HEK293 (cell line): Measurements from ENCODE around the gene WNT1.

Experiments
- BCL11B ChIP-seq: fragments of 450-650 bp; formaldehyde crosslinking; IDR thresholded peaks from 2 replicates; pipeline ENCODE4 v1.5.1; 2016; ENCODE audit warnings: low read depth, missing biosample characterization, missing genetic modification characterization
- HOXA7 ChIP-seq: sonication (generic); formaldehyde crosslinking; IDR thresholded peaks from 2 replicates; pipeline ENCODE4 v1.8.1; 2022; ENCODE audit warnings: missing genetic modification reagents, borderline replicate concordance
- KLF8 ChIP-seq: fragments of 450-650 bp; formaldehyde crosslinking; IDR thresholded peaks from 2 replicates; pipeline ENCODE4 v1.5.1; 2016; ENCODE audit warnings: missing biosample characterization, missing genetic modification characterization
- REPIN1 ChIP-seq: fragments of 450-650 bp; formaldehyde crosslinking; IDR thresholded peaks from 2 replicates; pipeline ENCODE4 v1.5.1; 2017; ENCODE audit warnings: missing biosample characterization, missing genetic modification characterization, low read depth
- SP3 ChIP-seq: fragments of 450-650 bp; formaldehyde crosslinking; IDR thresholded peaks from 2 replicates; pipeline ENCODE4 v1.5.1; 2016; ENCODE audit warnings: missing biosample characterization, missing genetic modification characterization
- ZBTB20 ChIP-seq: fragments of 450-650 bp; formaldehyde crosslinking; IDR thresholded peaks from 2 replicates; pipeline ENCODE4 v1.5.1; 2016; ENCODE audit warnings: missing biosample characterization, missing genetic modification characterization
- ZBTB49 ChIP-seq: fragments of 450-650 bp; formaldehyde crosslinking; IDR thresholded peaks from 2 replicates; pipeline ENCODE4 v1.5.1; 2016; ENCODE audit warnings: missing biosample characterization, missing genetic modification characterization, low read depth
- ZNF10 ChIP-seq: fragments of 450-650 bp; formaldehyde crosslinking; IDR thresholded peaks from 2 replicates; pipeline ENCODE4 v1.5.1; 2017; ENCODE audit warnings: missing biosample characterization, missing genetic modification characterization
- ZNF184 ChIP-seq: fragments of 450-650 bp; IDR thresholded peaks from 2 replicates; pipeline ENCODE4 v1.5.1; 2018; ENCODE audit warnings: missing biosample characterization, mild to moderate bottlenecking, missing genetic modification characterization
- ZNF211 ChIP-seq: fragments of 450-650 bp; formaldehyde crosslinking; IDR thresholded peaks from 2 replicates; pipeline ENCODE4 v1.5.1; 2016; ENCODE audit warnings: low read depth, missing biosample characterization, missing genetic modification characterization
- ZNF423 ChIP-seq: fragments of 450-650 bp; formaldehyde crosslinking; IDR thresholded peaks from 2 replicates; pipeline ENCODE4 v1.5.1; 2016; ENCODE audit warnings: missing biosample characterization, missing genetic modification characterization
- ZNF426 ChIP-seq: fragments of 450-650 bp; formaldehyde crosslinking; IDR thresholded peaks from 2 replicates; pipeline ENCODE4 v1.5.1; 2017; ENCODE audit warnings: missing biosample characterization, missing genetic modification characterization, mild to moderate bottlenecking, inconsistent platforms, moderate library complexity
- ZNF48 ChIP-seq: fragments of 450-650 bp; formaldehyde crosslinking; IDR thresholded peaks from 2 replicates; pipeline ENCODE4 v1.5.1; 2016; ENCODE audit warnings: missing biosample characterization, missing genetic modification characterization
- ZNF544 ChIP-seq: fragments of 450-650 bp; formaldehyde crosslinking; IDR thresholded peaks from 2 replicates; pipeline ENCODE4 v1.5.0; 2017; ENCODE audit warnings: missing biosample characterization, missing genetic modification characterization
- ZNF560 ChIP-seq: fragments of 450-650 bp; formaldehyde crosslinking; IDR thresholded peaks from 2 replicates; pipeline ENCODE4 v1.5.1; 2017; ENCODE audit warnings: missing biosample characterization, missing genetic modification characterization, borderline replicate concordance
- ZNF621 ChIP-seq: fragments of 450-650 bp; formaldehyde crosslinking; IDR thresholded peaks from 2 replicates; pipeline ENCODE4 v1.5.1; 2017; ENCODE audit warnings: missing biosample characterization, missing genetic modification characterization
- ZNF701 ChIP-seq: fragments of 450-650 bp; formaldehyde crosslinking; IDR thresholded peaks from 2 replicates; pipeline ENCODE4 v1.5.1; 2016; ENCODE audit warnings: missing biosample characterization, missing genetic modification characterization
- ZNF843 ChIP-seq: fragments of 450-650 bp; formaldehyde crosslinking; IDR thresholded peaks from 2 replicates; pipeline ENCODE4 v1.5.1; 2016; ENCODE audit warnings: missing biosample characterization, missing genetic modification characterization
- ZSCAN30 ChIP-seq: fragments of 450-650 bp; IDR thresholded peaks from 2 replicates; pipeline ENCODE4 v1.5.1; 2018; ENCODE audit warnings: missing biosample characterization, mild to moderate bottlenecking, missing genetic modification characterization, moderate library complexity
- TF ChIP-seq, protein P1 (sequence below): fragments of 450-650 bp; formaldehyde crosslinking; IDR thresholded peaks from 2 replicates; pipeline ENCODE4 v1.5.1; 2016; ENCODE audit warnings: missing biosample characterization, missing genetic modification characterization
- TF ChIP-seq, protein P2 (sequence below): fragments of 450-650 bp; formaldehyde crosslinking; IDR thresholded peaks from 2 replicates; pipeline ENCODE4 v1.5.1; 2016; ENCODE audit warnings: missing biosample characterization, missing genetic modification characterization
- TF ChIP-seq, protein P3 (sequence below): fragments of 450-650 bp; formaldehyde crosslinking; IDR thresholded peaks from 2 replicates; pipeline ENCODE4 v1.5.1; 2016; ENCODE audit warnings: missing biosample characterization, missing genetic modification characterization
- TF ChIP-seq, protein P4 (sequence below): fragments of 450-650 bp; formaldehyde crosslinking; IDR thresholded peaks from 2 replicates; pipeline ENCODE4 v1.5.1; 2016; ENCODE audit warnings: missing biosample characterization, missing genetic modification characterization
- TF ChIP-seq, protein P5 (sequence below): fragments of 450-650 bp; formaldehyde crosslinking; IDR thresholded peaks from 2 replicates; pipeline ENCODE4 v1.5.1; 2016; ENCODE audit warnings: missing biosample characterization, missing genetic modification characterization
- TF ChIP-seq, protein P6 (sequence below): fragments of 450-650 bp; formaldehyde crosslinking; IDR thresholded peaks from 2 replicates; pipeline ENCODE4 v1.5.1; 2017; ENCODE audit warnings: missing biosample characterization, mild to moderate bottlenecking, missing genetic modification characterization, moderate library complexity

Gene WNT1

DNA sequence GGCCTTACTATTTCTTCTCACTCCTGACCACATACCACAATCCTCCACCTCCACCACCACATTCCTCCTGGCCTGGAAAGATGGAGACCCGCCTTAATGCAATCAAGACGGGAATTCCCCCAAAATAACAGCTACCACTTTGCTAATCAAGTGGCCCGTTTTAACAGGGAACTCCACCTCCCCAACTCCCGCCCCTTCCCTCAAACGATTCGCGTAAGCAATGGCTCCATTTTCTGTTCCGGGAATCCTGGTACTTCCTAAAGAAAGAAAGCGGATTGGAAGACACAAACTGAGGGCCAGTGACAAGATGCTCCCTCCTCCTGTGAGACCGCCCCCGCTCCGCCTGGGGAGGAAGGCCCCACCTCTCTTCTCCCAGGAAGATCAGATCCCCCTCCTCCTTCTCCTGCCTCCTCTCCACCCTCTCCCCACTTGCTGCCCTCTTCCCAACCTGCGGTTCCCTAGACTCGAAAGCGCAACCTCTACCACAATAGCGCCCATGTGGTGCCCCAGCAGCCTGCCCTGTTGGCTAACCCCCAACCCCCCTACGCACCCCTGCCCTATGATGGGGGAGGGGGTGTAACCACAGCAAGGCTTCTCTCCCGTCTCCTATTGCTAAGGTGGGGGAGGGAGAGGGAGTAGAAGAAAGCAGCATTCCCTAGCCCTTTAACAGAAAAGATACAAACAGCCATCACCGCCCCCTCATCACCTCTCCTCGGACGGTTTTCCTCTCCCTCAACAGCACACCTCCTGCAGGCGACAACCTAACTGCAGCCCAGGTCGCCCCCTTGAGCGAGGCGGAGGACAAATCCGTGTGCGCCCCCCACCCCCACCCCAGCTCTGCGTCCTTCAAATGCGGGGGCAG is 21.6 kb upstream of the WNT1 start (continued):
- TF ChIP-seq ZBTB49 (tag by site-specific recombination) (no peak), ZNF184 (tag by site-specific recombination) (no peak), ZNF544 (tag by site-specific recombination) (no peak), ZNF426 (tag by site-specific recombination) (no peak), SP3 (tag by site-specific recombination) (peak; percentile 95), KLF8 (peak; percentile 82), ZNF843 (tag by site-specific recombination) (no peak), ZNF10 (tag by site-specific recombination) (peak; percentile 31; the same call in 1 of the 2 replicates), ZNF48 (no peak), ZBTB20 (tag by site-specific recombination) (peak; percentile 17; the same call in 1 of the 2 replicates), ZNF211 (tag by site-specific recombination) (no peak), ZNF423 (peak; percentile 51; the same call in 1 of the 2 replicates), ZNF701 (no peak), ZSCAN30 (tag by site-specific recombination) (no peak), REPIN1 (tag by site-specific recombination) (no peak), ZNF560 (tag by site-specific recombination) (no peak), HOXA7 (no peak), ZNF621 (tag by site-specific recombination) (no peak), BCL11B (no peak)
- TF ChIP-seq, protein P1, sequence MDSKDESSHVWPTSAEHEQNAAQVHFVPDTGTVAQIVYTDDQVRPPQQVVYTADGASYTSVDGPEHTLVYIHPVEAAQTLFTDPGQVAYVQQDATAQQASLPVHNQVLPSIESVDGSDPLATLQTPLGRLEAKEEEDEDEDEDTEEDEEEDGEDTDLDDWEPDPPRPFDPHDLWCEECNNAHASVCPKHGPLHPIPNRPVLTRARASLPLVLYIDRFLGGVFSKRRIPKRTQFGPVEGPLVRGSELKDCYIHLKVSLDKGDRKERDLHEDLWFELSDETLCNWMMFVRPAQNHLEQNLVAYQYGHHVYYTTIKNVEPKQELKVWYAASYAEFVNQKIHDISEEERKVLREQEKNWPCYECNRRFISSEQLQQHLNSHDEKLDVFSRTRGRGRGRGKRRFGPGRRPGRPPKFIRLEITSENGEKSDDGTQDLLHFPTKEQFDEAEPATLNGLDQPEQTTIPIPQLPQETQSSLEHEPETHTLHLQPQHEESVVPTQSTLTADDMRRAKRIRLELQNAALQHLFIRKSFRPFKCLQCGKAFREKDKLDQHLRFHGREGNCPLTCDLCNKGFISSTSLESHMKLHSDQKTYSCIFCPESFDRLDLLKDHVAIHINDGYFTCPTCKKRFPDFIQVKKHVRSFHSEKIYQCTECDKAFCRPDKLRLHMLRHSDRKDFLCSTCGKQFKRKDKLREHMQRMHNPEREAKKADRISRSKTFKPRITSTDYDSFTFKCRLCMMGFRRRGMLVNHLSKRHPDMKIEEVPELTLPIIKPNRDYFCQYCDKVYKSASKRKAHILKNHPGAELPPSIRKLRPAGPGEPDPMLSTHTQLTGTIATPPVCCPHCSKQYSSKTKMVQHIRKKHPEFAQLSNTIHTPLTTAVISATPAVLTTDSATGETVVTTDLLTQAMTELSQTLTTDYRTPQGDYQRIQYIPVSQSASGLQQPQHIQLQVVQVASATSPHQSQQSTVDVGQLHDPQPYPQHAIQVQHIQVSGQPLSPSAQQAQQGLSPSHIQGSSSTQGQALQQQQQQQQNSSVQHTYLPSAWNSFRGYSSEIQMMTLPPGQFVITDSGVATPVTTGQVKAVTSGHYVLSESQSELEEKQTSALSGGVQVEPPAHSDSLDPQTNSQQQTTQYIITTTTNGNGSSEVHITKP (tag by site-specific recombination): peak; percentile 94
- TF ChIP-seq, protein P2, sequence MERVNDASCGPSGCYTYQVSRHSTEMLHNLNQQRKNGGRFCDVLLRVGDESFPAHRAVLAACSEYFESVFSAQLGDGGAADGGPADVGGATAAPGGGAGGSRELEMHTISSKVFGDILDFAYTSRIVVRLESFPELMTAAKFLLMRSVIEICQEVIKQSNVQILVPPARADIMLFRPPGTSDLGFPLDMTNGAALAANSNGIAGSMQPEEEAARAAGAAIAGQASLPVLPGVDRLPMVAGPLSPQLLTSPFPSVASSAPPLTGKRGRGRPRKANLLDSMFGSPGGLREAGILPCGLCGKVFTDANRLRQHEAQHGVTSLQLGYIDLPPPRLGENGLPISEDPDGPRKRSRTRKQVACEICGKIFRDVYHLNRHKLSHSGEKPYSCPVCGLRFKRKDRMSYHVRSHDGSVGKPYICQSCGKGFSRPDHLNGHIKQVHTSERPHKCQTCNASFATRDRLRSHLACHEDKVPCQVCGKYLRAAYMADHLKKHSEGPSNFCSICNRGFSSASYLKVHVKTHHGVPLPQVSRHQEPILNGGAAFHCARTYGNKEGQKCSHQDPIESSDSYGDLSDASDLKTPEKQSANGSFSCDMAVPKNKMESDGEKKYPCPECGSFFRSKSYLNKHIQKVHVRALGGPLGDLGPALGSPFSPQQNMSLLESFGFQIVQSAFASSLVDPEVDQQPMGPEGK (tag by site-specific recombination): peak; percentile 100
- TF ChIP-seq, protein P3, sequence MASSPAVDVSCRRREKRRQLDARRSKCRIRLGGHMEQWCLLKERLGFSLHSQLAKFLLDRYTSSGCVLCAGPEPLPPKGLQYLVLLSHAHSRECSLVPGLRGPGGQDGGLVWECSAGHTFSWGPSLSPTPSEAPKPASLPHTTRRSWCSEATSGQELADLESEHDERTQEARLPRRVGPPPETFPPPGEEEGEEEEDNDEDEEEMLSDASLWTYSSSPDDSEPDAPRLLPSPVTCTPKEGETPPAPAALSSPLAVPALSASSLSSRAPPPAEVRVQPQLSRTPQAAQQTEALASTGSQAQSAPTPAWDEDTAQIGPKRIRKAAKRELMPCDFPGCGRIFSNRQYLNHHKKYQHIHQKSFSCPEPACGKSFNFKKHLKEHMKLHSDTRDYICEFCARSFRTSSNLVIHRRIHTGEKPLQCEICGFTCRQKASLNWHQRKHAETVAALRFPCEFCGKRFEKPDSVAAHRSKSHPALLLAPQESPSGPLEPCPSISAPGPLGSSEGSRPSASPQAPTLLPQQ (tag by site-specific recombination): peak; percentile 92
- TF ChIP-seq, protein P4, sequence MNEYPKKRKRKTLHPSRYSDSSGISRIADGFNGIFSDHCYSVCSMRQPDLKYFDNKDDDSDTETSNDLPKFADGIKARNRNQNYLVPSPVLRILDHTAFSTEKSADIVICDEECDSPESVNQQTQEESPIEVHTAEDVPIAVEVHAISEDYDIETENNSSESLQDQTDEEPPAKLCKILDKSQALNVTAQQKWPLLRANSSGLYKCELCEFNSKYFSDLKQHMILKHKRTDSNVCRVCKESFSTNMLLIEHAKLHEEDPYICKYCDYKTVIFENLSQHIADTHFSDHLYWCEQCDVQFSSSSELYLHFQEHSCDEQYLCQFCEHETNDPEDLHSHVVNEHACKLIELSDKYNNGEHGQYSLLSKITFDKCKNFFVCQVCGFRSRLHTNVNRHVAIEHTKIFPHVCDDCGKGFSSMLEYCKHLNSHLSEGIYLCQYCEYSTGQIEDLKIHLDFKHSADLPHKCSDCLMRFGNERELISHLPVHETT (tag by site-specific recombination): 0 out of 2 replicates have a peak, but pooled peaks have one; percentile 27
- TF ChIP-seq, protein P5, sequence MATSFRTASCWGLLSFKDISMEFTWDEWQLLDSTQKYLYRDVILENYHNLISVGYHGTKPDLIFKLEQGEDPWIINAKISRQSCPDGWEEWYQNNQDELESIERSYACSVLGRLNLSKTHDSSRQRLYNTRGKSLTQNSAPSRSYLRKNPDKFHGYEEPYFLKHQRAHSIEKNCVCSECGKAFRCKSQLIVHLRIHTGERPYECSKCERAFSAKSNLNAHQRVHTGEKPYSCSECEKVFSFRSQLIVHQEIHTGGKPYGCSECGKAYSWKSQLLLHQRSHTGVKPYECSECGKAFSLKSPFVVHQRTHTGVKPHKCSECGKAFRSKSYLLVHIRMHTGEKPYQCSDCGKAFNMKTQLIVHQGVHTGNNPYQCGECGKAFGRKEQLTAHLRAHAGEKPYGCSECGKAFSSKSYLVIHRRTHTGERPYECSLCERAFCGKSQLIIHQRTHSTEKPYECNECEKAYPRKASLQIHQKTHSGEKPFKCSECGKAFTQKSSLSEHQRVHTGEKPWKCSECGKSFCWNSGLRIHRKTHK (tag by site-specific recombination): no peak
- TF ChIP-seq, protein P6, sequence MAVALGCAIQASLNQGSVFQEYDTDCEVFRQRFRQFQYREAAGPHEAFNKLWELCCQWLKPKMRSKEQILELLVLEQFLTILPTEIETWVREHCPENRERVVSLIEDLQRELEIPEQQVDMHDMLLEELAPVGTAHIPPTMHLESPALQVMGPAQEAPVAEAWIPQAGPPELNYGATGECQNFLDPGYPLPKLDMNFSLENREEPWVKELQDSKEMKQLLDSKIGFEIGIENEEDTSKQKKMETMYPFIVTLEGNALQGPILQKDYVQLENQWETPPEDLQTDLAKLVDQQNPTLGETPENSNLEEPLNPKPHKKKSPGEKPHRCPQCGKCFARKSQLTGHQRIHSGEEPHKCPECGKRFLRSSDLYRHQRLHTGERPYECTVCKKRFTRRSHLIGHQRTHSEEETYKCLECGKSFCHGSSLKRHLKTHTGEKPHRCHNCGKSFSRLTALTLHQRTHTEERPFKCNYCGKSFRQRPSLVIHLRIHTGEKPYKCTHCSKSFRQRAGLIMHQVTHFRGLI: no peak
